HepG2 (cell line): ENCODE measurements around the gene CDC42EP1. TPM values are rescaled to one million over a fixed set of nuclear protein-coding genes. Genes with fewer than 3 reads are reported as not detected.
A peak's percentile ranks its signal among the peaks of the same experiment; 100 is the strongest.

Experiments used
- polyA plus RNA-seq, 8 experiments: library from polyadenylated mRNA; depleted of rRNA in 3 of 8; stranded (reverse) in 7 of 8; unstranded in 1 of 8; fragments of >200 nt; fragmentation: Illumina TruSeq in 4 of 8; extraction: Trizol in 4 of 8; gene quantifications; 2 replicates each; pipeline versions ENCODE4 v1.2.1 to v1.2.3, GENCODE V29; 2011 to 2016; ENCODE audit warnings: low read depth in 4 of 8, missing spikeins in 1 of 8, mixed read lengths in 1 of 8; ENCODE audit not compliant: insufficient read depth in 1 of 8
- total RNA-seq, 5 experiments: library from RNA; depleted of rRNA; stranded (reverse); fragments of >200 nt; fragmentation: Illumina TruSeq; extraction: Trizol; gene quantifications; 2 replicates each; pipeline ENCODE4 v1.2.3, GENCODE V29; 2016; ENCODE audit warnings: low read depth in 1 of 5
- TF ChIP-seq, protein P1 (sequence below), 2 experiments: fragments of 450-650 bp in 1 of 2; sonication (generic) in 1 of 2; formaldehyde crosslinking in 1 of 2; IDR thresholded peaks; 2 replicates each; pipeline versions ENCODE4 v1.6.1 to v1.8.0; 2016 to 2022; ENCODE audit warnings: antibody characterized with exemption in 1 of 2, mild to moderate bottlenecking in 1 of 2, missing genetic modification reagents in 1 of 2
- TF ChIP-seq, protein P2 (sequence below): sonication (generic); formaldehyde crosslinking; IDR thresholded peaks from 2 replicates; pipeline ENCODE4 v1.5.1; 2020; ENCODE audit warnings: missing genetic modification reagents, mild to moderate bottlenecking, borderline replicate concordance
- TF ChIP-seq, protein P3 (sequence below): IDR thresholded peaks from 2 replicates; pipeline ENCODE4 v1.6.1; 2016; ENCODE audit warnings: low read depth, missing genetic modification reagents, missing compliant biosample characterization

The CDC42EP1 gene
- total and polyA plus RNA-seq, 2 of the 13 experiments (the other 11 are each of a cell fraction or from before 2014, with no cell fraction given): 17.1 to 29.5 TPM

DNA sequence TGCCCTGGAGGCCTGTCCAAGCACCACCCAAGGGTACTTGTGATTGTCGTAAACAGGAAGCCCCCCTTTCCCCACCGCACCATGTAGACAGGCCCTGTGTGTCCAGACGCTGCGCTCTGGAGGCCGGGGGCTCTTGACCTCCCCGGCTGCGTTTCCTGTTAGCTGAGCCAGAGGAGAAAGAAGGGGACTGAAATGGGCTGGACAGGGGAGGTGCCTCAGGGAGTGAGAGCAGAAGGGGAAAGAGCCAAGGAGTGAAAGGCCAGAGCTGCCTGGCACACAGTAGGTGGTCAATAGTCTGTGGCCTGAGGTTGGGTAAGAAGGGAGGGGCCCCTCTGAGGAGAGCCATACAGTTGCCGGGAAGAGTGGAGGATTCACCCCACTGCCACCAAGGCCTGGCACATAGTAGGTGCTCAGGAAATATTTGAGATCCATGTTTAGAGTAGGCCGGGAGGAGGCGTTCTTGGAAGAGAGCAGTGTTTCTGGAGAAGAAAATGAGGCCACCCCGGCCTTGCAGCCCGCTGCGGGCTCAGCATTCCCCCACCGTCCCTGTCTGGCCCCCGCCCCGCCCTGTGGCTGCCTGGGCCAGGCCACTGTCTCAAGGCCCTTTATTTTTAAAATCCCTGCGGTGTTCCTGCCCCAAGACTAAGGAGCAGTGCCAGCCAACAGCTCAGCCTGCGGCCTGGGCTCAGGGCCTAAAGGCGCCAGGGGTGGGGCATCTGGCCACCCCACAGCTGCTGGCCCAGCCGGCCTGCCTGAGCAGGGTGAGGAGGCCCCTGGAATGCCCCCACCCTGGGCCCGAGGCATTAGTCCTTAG lies 13.6 kb upstream of the CDC42EP1 start (continued):
- TF ChIP-seq, protein P1, sequence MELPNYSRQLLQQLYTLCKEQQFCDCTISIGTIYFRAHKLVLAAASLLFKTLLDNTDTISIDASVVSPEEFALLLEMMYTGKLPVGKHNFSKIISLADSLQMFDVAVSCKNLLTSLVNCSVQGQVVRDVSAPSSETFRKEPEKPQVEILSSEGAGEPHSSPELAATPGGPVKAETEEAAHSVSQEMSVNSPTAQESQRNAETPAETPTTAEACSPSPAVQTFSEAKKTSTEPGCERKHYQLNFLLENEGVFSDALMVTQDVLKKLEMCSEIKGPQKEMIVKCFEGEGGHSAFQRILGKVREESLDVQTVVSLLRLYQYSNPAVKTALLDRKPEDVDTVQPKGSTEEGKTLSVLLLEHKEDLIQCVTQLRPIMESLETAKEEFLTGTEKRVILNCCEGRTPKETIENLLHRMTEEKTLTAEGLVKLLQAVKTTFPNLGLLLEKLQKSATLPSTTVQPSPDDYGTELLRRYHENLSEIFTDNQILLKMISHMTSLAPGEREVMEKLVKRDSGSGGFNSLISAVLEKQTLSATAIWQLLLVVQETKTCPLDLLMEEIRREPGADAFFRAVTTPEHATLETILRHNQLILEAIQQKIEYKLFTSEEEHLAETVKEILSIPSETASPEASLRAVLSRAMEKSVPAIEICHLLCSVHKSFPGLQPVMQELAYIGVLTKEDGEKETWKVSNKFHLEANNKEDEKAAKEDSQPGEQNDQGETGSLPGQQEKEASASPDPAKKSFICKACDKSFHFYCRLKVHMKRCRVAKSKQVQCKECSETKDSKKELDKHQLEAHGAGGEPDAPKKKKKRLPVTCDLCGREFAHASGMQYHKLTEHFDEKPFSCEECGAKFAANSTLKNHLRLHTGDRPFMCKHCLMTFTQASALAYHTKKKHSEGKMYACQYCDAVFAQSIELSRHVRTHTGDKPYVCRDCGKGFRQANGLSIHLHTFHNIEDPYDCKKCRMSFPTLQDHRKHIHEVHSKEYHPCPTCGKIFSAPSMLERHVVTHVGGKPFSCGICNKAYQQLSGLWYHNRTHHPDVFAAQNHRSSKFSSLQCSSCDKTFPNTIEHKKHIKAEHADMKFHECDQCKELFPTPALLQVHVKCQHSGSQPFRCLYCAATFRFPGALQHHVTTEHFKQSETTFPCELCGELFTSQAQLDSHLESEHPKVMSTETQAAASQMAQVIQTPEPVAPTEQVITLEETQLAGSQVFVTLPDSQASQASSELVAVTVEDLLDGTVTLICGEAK (IDR thresholded peaks at IDR 0.05): no peak
- TF ChIP-seq, protein P1 (CRISPR knock-in tag; IDR thresholded peaks at IDR 0.05): peak; percentile 48
- TF ChIP-seq, protein P2, sequence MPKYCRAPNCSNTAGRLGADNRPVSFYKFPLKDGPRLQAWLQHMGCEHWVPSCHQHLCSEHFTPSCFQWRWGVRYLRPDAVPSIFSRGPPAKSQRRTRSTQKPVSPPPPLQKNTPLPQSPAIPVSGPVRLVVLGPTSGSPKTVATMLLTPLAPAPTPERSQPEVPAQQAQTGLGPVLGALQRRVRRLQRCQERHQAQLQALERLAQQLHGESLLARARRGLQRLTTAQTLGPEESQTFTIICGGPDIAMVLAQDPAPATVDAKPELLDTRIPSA (CRISPR knock-in tag): no peak
- TF ChIP-seq, protein P3, sequence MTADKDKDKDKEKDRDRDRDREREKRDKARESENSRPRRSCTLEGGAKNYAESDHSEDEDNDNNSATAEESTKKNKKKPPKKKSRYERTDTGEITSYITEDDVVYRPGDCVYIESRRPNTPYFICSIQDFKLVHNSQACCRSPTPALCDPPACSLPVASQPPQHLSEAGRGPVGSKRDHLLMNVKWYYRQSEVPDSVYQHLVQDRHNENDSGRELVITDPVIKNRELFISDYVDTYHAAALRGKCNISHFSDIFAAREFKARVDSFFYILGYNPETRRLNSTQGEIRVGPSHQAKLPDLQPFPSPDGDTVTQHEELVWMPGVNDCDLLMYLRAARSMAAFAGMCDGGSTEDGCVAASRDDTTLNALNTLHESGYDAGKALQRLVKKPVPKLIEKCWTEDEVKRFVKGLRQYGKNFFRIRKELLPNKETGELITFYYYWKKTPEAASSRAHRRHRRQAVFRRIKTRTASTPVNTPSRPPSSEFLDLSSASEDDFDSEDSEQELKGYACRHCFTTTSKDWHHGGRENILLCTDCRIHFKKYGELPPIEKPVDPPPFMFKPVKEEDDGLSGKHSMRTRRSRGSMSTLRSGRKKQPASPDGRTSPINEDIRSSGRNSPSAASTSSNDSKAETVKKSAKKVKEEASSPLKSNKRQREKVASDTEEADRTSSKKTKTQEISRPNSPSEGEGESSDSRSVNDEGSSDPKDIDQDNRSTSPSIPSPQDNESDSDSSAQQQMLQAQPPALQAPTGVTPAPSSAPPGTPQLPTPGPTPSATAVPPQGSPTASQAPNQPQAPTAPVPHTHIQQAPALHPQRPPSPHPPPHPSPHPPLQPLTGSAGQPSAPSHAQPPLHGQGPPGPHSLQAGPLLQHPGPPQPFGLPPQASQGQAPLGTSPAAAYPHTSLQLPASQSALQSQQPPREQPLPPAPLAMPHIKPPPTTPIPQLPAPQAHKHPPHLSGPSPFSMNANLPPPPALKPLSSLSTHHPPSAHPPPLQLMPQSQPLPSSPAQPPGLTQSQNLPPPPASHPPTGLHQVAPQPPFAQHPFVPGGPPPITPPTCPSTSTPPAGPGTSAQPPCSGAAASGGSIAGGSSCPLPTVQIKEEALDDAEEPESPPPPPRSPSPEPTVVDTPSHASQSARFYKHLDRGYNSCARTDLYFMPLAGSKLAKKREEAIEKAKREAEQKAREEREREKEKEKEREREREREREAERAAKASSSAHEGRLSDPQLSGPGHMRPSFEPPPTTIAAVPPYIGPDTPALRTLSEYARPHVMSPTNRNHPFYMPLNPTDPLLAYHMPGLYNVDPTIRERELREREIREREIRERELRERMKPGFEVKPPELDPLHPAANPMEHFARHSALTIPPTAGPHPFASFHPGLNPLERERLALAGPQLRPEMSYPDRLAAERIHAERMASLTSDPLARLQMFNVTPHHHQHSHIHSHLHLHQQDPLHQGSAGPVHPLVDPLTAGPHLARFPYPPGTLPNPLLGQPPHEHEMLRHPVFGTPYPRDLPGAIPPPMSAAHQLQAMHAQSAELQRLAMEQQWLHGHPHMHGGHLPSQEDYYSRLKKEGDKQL: no peak
